Neural progenitor cell (in vitro differentiated cells): Measurements from ENCODE around the gene TIFAB. TPM values are rescaled to one million over a fixed set of nuclear protein-coding genes. Genes with fewer than 3 reads are reported as not detected.

ENCODE experiments used
- DNase-seq: peaks from one replicate; pipeline ENCODE4 v3.0.0-alpha.2; 2016; ENCODE audit warnings: low spot score
- H2AFZ ChIP-seq: fragments of 200-600 bp; sonication (generic); replicated peaks from 2 replicates; pipeline ENCODE4 v1.6.1; 2016; ENCODE audit warnings: antibody characterized with exemption
- H3F3A ChIP-seq: fragments of 200-600 bp; sonication (generic); 2 replicates; pipeline ENCODE4 v1.6.1; 2016; ENCODE audit warnings: antibody characterized with exemption, low read depth
- H3K27ac ChIP-seq: fragments of 200-600 bp; sonication (generic); 2 replicates; pipeline ENCODE4 v1.5.1; 2016; ENCODE audit warnings: mild to moderate bottlenecking
- H3K27me3 ChIP-seq: fragments of 200-600 bp; sonication (generic); 2 replicates; pipeline ENCODE4 v1.6.1; 2016; ENCODE audit warnings: mild to moderate bottlenecking, moderate library complexity
- H3K36me3 ChIP-seq: fragments of 200-600 bp; sonication (generic); 2 replicates; pipeline ENCODE4 v1.5.1; 2016
- H3K4me1 ChIP-seq: fragments of 200-600 bp; sonication (generic); 2 replicates; pipeline ENCODE4 v1.6.1; 2016; ENCODE audit warnings: mixed run types
- H3K4me2 ChIP-seq: fragments of 200-600 bp; sonication (generic); 2 replicates; pipeline ENCODE4 v1.6.1; 2016
- H3K4me3 ChIP-seq: fragments of 200-600 bp; sonication (generic); 2 replicates; pipeline ENCODE4 v1.5.1; 2016
- H3K79me2 ChIP-seq: fragments of 200-600 bp; sonication (generic); 2 replicates; pipeline ENCODE4 v1.6.1; 2016; ENCODE audit warnings: low read depth
- H3K9ac ChIP-seq: fragments of 200-600 bp; sonication (generic); 2 replicates; pipeline ENCODE4 v1.6.1; 2016
- H3K9me3 ChIP-seq: fragments of 200-600 bp; sonication (generic); 2 replicates; pipeline ENCODE4 v1.5.1; 2016; ENCODE audit warnings: low read depth
- H4K20me1 ChIP-seq: fragments of 200-600 bp; sonication (generic); 2 replicates; pipeline ENCODE4 v1.6.1; 2016; ENCODE audit warnings: low read depth
- H3K27ac Mint-ChIP-seq: 3 replicates; pipeline ENCODE4 v1.8.0; 2021; ENCODE audit warnings: mixed read lengths
- H3K27me3 Mint-ChIP-seq: 2 replicates; pipeline ENCODE4 v1.8.0; 2022; ENCODE audit warnings: low read depth, mild to moderate bottlenecking, inconsistent platforms, moderate library complexity, mixed read lengths; ENCODE audit not compliant: insufficient read depth
- H3K36me3 Mint-ChIP-seq: 3 replicates; pipeline ENCODE4 v1.8.0; 2021; ENCODE audit warnings: mixed read lengths
- H3K4me1 Mint-ChIP-seq: 3 replicates; pipeline ENCODE4 v1.8.0; 2021; ENCODE audit warnings: mixed read lengths
- H3K4me3 Mint-ChIP-seq: 3 replicates; pipeline ENCODE4 v1.8.0; 2021; ENCODE audit warnings: mild to moderate bottlenecking, moderate library complexity, mixed read lengths
- H3K9me3 Mint-ChIP-seq: 3 replicates; pipeline ENCODE4 v1.8.0; 2020; ENCODE audit warnings: mixed read lengths
- CTCF ChIP-seq: fragments of 200-600 bp; sonication (generic); IDR thresholded peaks from 2 replicates; pipeline ENCODE4 v1.5.1; 2017; ENCODE audit warnings: antibody characterized with exemption, mild to moderate bottlenecking
- EZH2 ChIP-seq: fragments of 200-600 bp; sonication (generic); IDR thresholded peaks from 2 replicates; pipeline ENCODE4 v1.6.1; 2017; ENCODE audit warnings: antibody characterized with exemption, mild to moderate bottlenecking, moderate library complexity
- EZH2phosphoT487 ChIP-seq: fragments of 200-600 bp; sonication (generic); IDR thresholded peaks from 2 replicates; pipeline ENCODE4 v1.6.1; 2017; ENCODE audit warnings: antibody characterized with exemption
- total RNA-seq: library from RNA; depleted of rRNA; stranded (reverse); fragments of >200 nt; gene quantifications from 2 replicates; pipeline ENCODE4 v1.2.3, GENCODE V29; 2015; ENCODE audit warnings: low replicate concordance

Gene TIFAB
- total RNA-seq, 1 donor from 2014 or later: not detected

- Histone ChIP-seq H3K4me3 (no peak overlapping the region), H3F3A (no peaks in the 10 kb centered on the region), H3K4me1 (no peaks in the 10 kb centered on the region), H2AFZ (no peak overlapping the region), H3K4me2 (no peak overlapping the region), H3K9me3 (no peaks in the 10 kb centered on the region), H3K36me3 (no peaks in the 10 kb centered on the region), H3K27me3 (peaks cover 87% of the 10 kb centered on the region), H3K9ac (no peak overlapping the region), H3K27ac (no peak overlapping the region), H3K79me2 (no peaks in the 10 kb centered on the region), H4K20me1 (no peaks in the 10 kb centered on the region)
- DNase-seq: no peak
- H3K9me3 Mint-ChIP-seq: no peaks in the 10 kb centered on the region
- no peak for TF ChIP-seq EZH2
- TF ChIP-seq EZH2phosphoT487: no peak
- TF ChIP-seq CTCF: no peak
- peaks cover 4% of the 10 kb centered on the region for H3K27me3 Mint-ChIP-seq
- H3K4me1 Mint-ChIP-seq: no peaks in the 10 kb centered on the region
- no peak overlapping the region for H3K27ac Mint-ChIP-seq
- no peak overlapping the region for H3K4me3 Mint-ChIP-seq
- no peaks in the 10 kb centered on the region for H3K36me3 Mint-ChIP-seq
These were observed 35.1 kb downstream of the TIFAB start for GRCh38 chr5:135417083-135417482.

GRCh38 chr5:135405082-135405481, 47.1 kb downstream of the TIFAB start:
- H3K4me1 ChIP-seq: peaks cover 1% of the 10 kb centered on the region
- no peak overlapping the region for H3K4me2 ChIP-seq
- H3K9me3 Mint-ChIP-seq: peaks cover 10% of the 10 kb centered on the region
- H3K4me3 ChIP-seq: no peak overlapping the region
- TF ChIP-seq CTCF (no peak), EZH2phosphoT487 (no peak), EZH2 (no peak)
- DNase-seq: no peak
- no peak overlapping the region for H2AFZ ChIP-seq
- H4K20me1 ChIP-seq: no peaks in the 10 kb centered on the region
- H3K79me2 ChIP-seq: no peaks in the 10 kb centered on the region
- no peak overlapping the region for H3K27ac Mint-ChIP-seq
- H3K9ac ChIP-seq: no peak overlapping the region
- H3K36me3 Mint-ChIP-seq: peaks cover 2% of the 10 kb centered on the region
- peaks cover 10% of the 10 kb centered on the region for H3F3A ChIP-seq
- no peaks in the 10 kb centered on the region for H3K9me3 ChIP-seq
- H3K4me3 Mint-ChIP-seq: no peak overlapping the region
- H3K36me3 ChIP-seq: no peaks in the 10 kb centered on the region
- H3K4me1 Mint-ChIP-seq: peaks cover 14% of the 10 kb centered on the region
- H3K27me3 Mint-ChIP-seq: peaks cover under 1% of the 10 kb centered on the region
- H3K27ac ChIP-seq: no peak overlapping the region
- peaks cover 71% of the 10 kb centered on the region for H3K27me3 ChIP-seq

- Mint-ChIP-seq H3K27ac (no peak overlapping the region), H3K27me3 (peaks cover 3% of the 10 kb centered on the region), H3K4me3 (no peak overlapping the region), H3K4me1 (peaks cover 26% of the 10 kb centered on the region), H3K36me3 (peaks cover under 1% of the 10 kb centered on the region), H3K9me3 (peaks cover 3% of the 10 kb centered on the region)
- no peaks in the 10 kb centered on the region for H3K36me3 ChIP-seq
- H3K4me1 ChIP-seq: peaks cover 18% of the 10 kb centered on the region
- H3K27me3 ChIP-seq: peaks cover 82% of the 10 kb centered on the region
- peaks cover 30% of the 10 kb centered on the region for H3F3A ChIP-seq
- H3K79me2 ChIP-seq: peaks cover 16% of the 10 kb centered on the region
- DNase-seq: no peak
- no peak overlapping the region for H3K9ac ChIP-seq
- peaks cover 12% of the 10 kb centered on the region for H4K20me1 ChIP-seq
- no peak overlapping the region for H3K4me3 ChIP-seq
- no peaks in the 10 kb centered on the region for H3K9me3 ChIP-seq
- no peak overlapping the region for H3K4me2 ChIP-seq
- H3K27ac ChIP-seq: no peak overlapping the region
- TF ChIP-seq EZH2 (no peak), EZH2phosphoT487 (no peak), CTCF (no peak)
- H2AFZ ChIP-seq: no peak overlapping the region
These were observed 50.1 kb downstream of the TIFAB start for GRCh38 chr5:135402031-135402430.
